ENCODE data around the gene GALNT11.

The GALNT11 gene

DNA sequence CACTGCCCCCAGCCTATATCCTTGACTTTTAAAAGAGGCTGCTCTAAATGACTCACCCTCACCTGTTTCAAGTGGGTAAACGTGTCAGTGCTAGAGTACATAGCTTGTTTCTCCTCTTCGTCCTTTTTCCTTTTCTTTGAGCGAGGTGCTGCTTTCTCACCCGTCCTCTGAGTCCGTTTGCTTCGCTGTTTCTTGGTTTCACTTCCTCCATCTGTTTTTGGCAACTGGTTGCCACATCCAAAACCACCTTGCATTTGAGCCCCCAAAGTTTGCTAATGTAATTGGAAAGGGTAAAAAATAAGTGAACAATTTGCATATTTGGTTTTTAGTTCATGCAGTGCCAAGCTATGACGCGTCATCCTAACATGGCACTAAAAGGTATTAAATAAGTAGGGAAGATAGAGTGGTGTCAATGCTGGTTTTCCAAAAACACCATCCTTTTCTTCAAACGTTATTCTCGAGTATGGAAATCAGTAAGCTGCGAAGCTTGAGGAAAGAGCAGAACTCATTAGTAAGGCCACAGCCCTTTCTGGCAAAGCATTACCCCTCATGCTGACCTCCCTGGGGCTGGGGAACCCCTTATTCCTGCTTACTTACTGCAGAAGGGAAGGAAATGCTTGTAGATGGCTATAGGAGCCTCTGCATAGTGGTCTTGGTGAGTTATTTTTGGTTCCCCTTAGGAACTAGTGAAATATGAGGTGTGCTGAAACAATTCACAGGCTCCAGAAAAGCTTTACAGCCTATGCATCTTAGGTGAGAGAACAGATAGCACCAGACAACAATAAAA lies 133.5 kb downstream of the GALNT11 start:
- DNase-seq = no peak

- no peak for DNase-seq
These were observed 135.7 kb downstream of the GALNT11 start for GRCh38 chr7:152161171-152161570.

GRCh38 chr7:152162287-152162686 lies 136.8 kb downstream of the GALNT11 start:
- no peak for DNase-seq
